GM10248 (cell line): ENCODE data around the gene CDK8.

Source experiments
- CTCF ChIA-PET: fragments of 300-600 bp; sonication (Branson Sonifier 250); formaldehyde crosslinking; extraction: SDS; loops from one replicate; lab custom pipeline; 2021; ENCODE audit warnings: antibody characterized with exemption; lab: Yijun Ruan, JAX
- POLR2A ChIA-PET: fragments of 350-650 bp; sonication (Branson Sonifier 250); formaldehyde crosslinking; extraction: SDS; loops from one replicate; lab custom pipeline; 2020; ENCODE audit warnings: antibody characterized with exemption; lab: Yijun Ruan, JAX
- DNase-seq: peaks from one replicate; pipeline ENCODE4 v3.0.0; 2012; ENCODE audit errors: extremely low spot score
- CTCF ChIP-seq: IDR thresholded peaks from 2 replicates; pipeline ENCODE4 v1.5.1; 2012; ENCODE audit warnings: mild to moderate bottlenecking, low read depth; ENCODE audit errors: extremely low read depth, missing control alignments, control extremely low read depth

The CDK8 gene

GRCh38 chr13:26449063-26449848, 195.3 kb downstream of the CDK8 start:
- no peak for TF ChIP-seq CTCF
- ChIA-PET POLR2A (no interaction called here), CTCF (interaction anchor here (1.0 to 1.4 kb wide), 2 partner anchors 48 to 264 kb away, joined by 3 to 4 read pairs; no protein-coding TSS in a partner anchor)
- DNase-seq, result no peak
